Thoracic aorta (tissue), 2 donors: ENCODE data around the gene SPINK2. TPM values are rescaled to one million over a fixed set of nuclear protein-coding genes. Genes with fewer than 3 reads are reported as not detected.

Experiments
- ATAC-seq: fragments of 150-250 bp; one replicate; pipeline ENCODE4 v1.8.0; 2017; ENCODE audit warnings: low read depth; ENCODE audit not compliant: insufficient number of reproducible peaks, low FRiP score
- DNase-seq: peaks from one replicate; pipeline ENCODE4 v3.0.0-alpha.2; 2020; ENCODE audit warnings: low spot score
- H3K27ac ChIP-seq, 2 donors: fragments of 200-600 bp; sonication (generic); 1 replicate in 1 of 2; 2 replicates in 1 of 2; pipeline ENCODE4 v1.5.1; 2016; ENCODE audit warnings: mild to moderate bottlenecking in 2 of 2, moderate library complexity in 2 of 2
- H3K27me3 ChIP-seq: fragments of 200-600 bp; sonication (generic); replicated peaks from 2 replicates; pipeline ENCODE4 v1.6.0; 2016; ENCODE audit warnings: mild to moderate bottlenecking; ENCODE audit not compliant: insufficient read depth
- H3K36me3 ChIP-seq: fragments of 200-600 bp; sonication (generic); one replicate; pipeline ENCODE4 v1.5.1; 2016
- H3K4me1 ChIP-seq, 2 donors: fragments of 200-600 bp; sonication (generic); 1 replicate in 1 of 2; 2 replicates in 1 of 2; pipeline versions ENCODE4 v1.5.1 to v1.6.0; 2016; ENCODE audit warnings: low read depth in 2 of 2, mild to moderate bottlenecking in 1 of 2; ENCODE audit not compliant: control insufficient read depth in 1 of 2
- H3K4me3 ChIP-seq: fragments of 200-600 bp; sonication (generic); 2 replicates; pipeline ENCODE4 v1.5.1; 2016; ENCODE audit warnings: mild to moderate bottlenecking
- H3K9me3 ChIP-seq: fragments of 200-600 bp; sonication (generic); 2 replicates; pipeline ENCODE4 v1.5.1; 2016
- CTCF ChIP-seq: fragments of 200-600 bp; sonication (generic); IDR thresholded peaks from one replicate; pipeline ENCODE4 v1.5.1; 2019; ENCODE audit warnings: antibody characterized with exemption
- total RNA-seq, 2 donors: library from RNA; depleted of rRNA; stranded (reverse); fragments of >200 nt; gene quantifications; one replicate each; pipeline versions ENCODE4 v1.1.0 to v1.2.3, GENCODE V29; 2016

Gene SPINK2
- total RNA-seq, 2 donors from 2014 or later: not detected

- no peak for TF ChIP-seq CTCF
- Histone ChIP-seq H3K9me3 (no peaks in the 10 kb centered on the region), H3K4me3 (peak overlapping the region; percentile 80), H3K27ac (peak overlapping the region in 1 of 2 donors; percentile 48), H3K4me1 (peaks cover 0 to 7% of the 10 kb centered on the region in 2 donors), H3K36me3 (no peaks in the 10 kb centered on the region), H3K27me3 (no peaks in the 10 kb centered on the region)
- DNase-seq (no peak), ATAC-seq (no peak)
These were observed 22.2 kb downstream of the SPINK2 start for GRCh38 chr4:56799161-56799759.

- ATAC-seq: no peak
- no peak for TF ChIP-seq CTCF
- no peaks in the 10 kb centered on the region for H3K27me3 ChIP-seq
- peaks cover 0 to 7% of the 10 kb centered on the region in 2 donors for H3K4me1 ChIP-seq
- no peaks in the 10 kb centered on the region for H3K9me3 ChIP-seq
- no peak overlapping the region for H3K27ac ChIP-seq
- DNase-seq: no peak
- no peak overlapping the region for H3K4me3 ChIP-seq
- no peaks in the 10 kb centered on the region for H3K36me3 ChIP-seq
These were observed 25.3 kb downstream of the SPINK2 start for GRCh38 chr4:56796211-56796610.

GRCh38 chr4:56791316-56791715, 30.2 kb downstream of the SPINK2 start:
- no peak overlapping the region for H3K27ac ChIP-seq

GRCh38 chr4:56790691-56791091, 30.8 kb downstream of the SPINK2 start:
- H3K9me3 ChIP-seq: no peaks in the 10 kb centered on the region
- TF ChIP-seq CTCF: no peak
- no peak overlapping the region for H3K27ac ChIP-seq
- H3K36me3 ChIP-seq: no peaks in the 10 kb centered on the region
- H3K4me1 ChIP-seq: no peaks in the 10 kb centered on the region
- no peak for ATAC-seq
- H3K27me3 ChIP-seq: no peaks in the 10 kb centered on the region
- DNase-seq: no peak
- H3K4me3 ChIP-seq: no peak overlapping the region

More at GRCh38 chr4:56791316-56791715, 30.2 kb downstream of the SPINK2 start:
- H3K36me3 ChIP-seq: no peaks in the 10 kb centered on the region
- no peak for TF ChIP-seq CTCF
- ATAC-seq (no peak), DNase-seq (no peak)
- no peaks in the 10 kb centered on the region for H3K27me3 ChIP-seq
- no peaks in the 10 kb centered on the region for H3K4me1 ChIP-seq
- no peak overlapping the region for H3K4me3 ChIP-seq
- no peaks in the 10 kb centered on the region for H3K9me3 ChIP-seq

- TF ChIP-seq CTCF: no peak
- ATAC-seq (no peak), DNase-seq (no peak)
- H3K36me3 ChIP-seq: no peaks in the 10 kb centered on the region
- no peak overlapping the region for H3K27ac ChIP-seq
- H3K4me3 ChIP-seq: no peak overlapping the region
- no peaks in the 10 kb centered on the region for H3K27me3 ChIP-seq
- H3K9me3 ChIP-seq: no peaks in the 10 kb centered on the region
- no peaks in the 10 kb centered on the region for H3K4me1 ChIP-seq
These were observed 33.4 kb downstream of the SPINK2 start for GRCh38 chr4:56788081-56788480.
